Purkinje cell (primary cell): ENCODE data around the gene TMED6. TPM values are rescaled to one million over a fixed set of nuclear protein-coding genes. Genes with fewer than 3 reads are reported as not detected.

Experiments used
- polyA plus RNA-seq: library from polyadenylated mRNA; unstranded; fragments of >200 nt; fragmentation: Nextera tagmentation; gene quantifications from 2 replicates; pipeline ENCODE4 v1.2.1, GENCODE V29; 2014

The TMED6 gene
- not detected in 2 replicates for polyA plus RNA-seq

GRCh38 chr16:69351309-69352027, at the start of gene TMED6:
TSS of gene TMED6 (minus strand) at chr16:69351786. CDS start at chr16:69351753, 33 bp downstream.

GRCh38 chr16:69339289-69340094, 12.1 kb downstream of the TMED6 start, which contains the start of the genes COG8 and NIP7:
TSS of gene COG8 (minus strand) at chr16:69339564. CDS start at chr16:69339552, 12 bp downstream.
TSS of gene NIP7 (plus strand) at chr16:69339772. CDS start at chr16:69339830, 58 bp downstream.

GRCh38 chr16:69330286-69331109, 21.1 kb downstream of the TMED6 start, which contains the start of gene PDF:
TSS of gene PDF (minus strand) at chr16:69330588. CDS start at chr16:69330570, 18 bp downstream.

GRCh38 chr16:69310653-69311532, 40.7 kb downstream of the TMED6 start, which contains the start of gene VPS4A:
TSS of gene VPS4A (plus strand) at chr16:69311350. CDS start at chr16:69311512, 162 bp downstream.

Other genes with a start within 250 kb of the TMED6 start
- 0.11 and 0.25 TPM in 2 replicates for gene HAS3, start 246.1 kb downstream of the TMED6 start, polyA plus RNA-seq
- 1.3 and 1.6 TPM in 2 replicates for gene CHTF8, start 219.2 kb downstream of the TMED6 start, polyA plus RNA-seq
- gene UTP4, start 219.1 kb downstream of the TMED6 start, polyA plus RNA-seq: 21.9 and 30.9 TPM in 2 replicates
- 0.71 and 3.8 TPM in 2 replicates for gene SNTB2, start 164.6 kb downstream of the TMED6 start, polyA plus RNA-seq
- 13.2 and 17.3 TPM in 2 replicates for gene VPS4A, start 40.4 kb downstream of the TMED6 start, polyA plus RNA-seq
- gene PDF, start 21.2 kb downstream of the TMED6 start, polyA plus RNA-seq: 0.73 and 1.5 TPM in 2 replicates
- gene COG8, start 12.2 kb downstream of the TMED6 start, polyA plus RNA-seq: 1.9 and 3.9 TPM in 2 replicates
- gene NIP7, start 12.0 kb downstream of the TMED6 start, polyA plus RNA-seq: 8.2 and 11.3 TPM in 2 replicates
- 14.6 and 24.2 TPM in 2 replicates for gene TERF2, start 34.2 kb upstream of the TMED6 start, polyA plus RNA-seq
- gene CYB5B, start 72.8 kb upstream of the TMED6 start, polyA plus RNA-seq: 36.4 and 37.8 TPM in 2 replicates
- 8.4 and 11.5 TPM in 2 replicates for gene NFAT5, start 214.2 kb upstream of the TMED6 start, polyA plus RNA-seq